Measurements from ENCODE around the gene API5.

- TF ChIP-seq CTCF (IDR thresholded peaks at IDR 0.05; ENCODE audit: poor library complexity): no peak
- TF ChIP-seq EZH2phosphoT487 (IDR thresholded peaks at IDR 0.05; ENCODE audit: low read depth, severe bottlenecking, unreplicated experiment): no peak
- TF ChIP-seq EZH2 (IDR thresholded peaks at IDR 0.05; ENCODE audit: borderline replicate concordance): no peak
Observed at GRCh38 chr11:43358801-43359421, 47.1 kb downstream of the API5 start, which contains the start of gene TTC17.

All from hepatocyte (in vitro differentiated cells).